Liver (tissue), 9 donors: ENCODE results near the gene SARDH. TPM values are rescaled to one million over a fixed set of nuclear protein-coding genes. Genes with fewer than 3 reads are reported as not detected.

Source experiments
- DNase-seq: peaks from one replicate; pipeline ENCODE4 v3.0.0-alpha.2; 2017; ENCODE audit warnings: low spot score
- H3K27ac ChIP-seq, 2 donors: one replicate each; pipeline ENCODE4 v1.7.0; 2013; ENCODE audit warnings: inconsistent platforms in 2 of 2, low read length in 2 of 2, control low read depth in 1 of 2, low read depth in 1 of 2, mild to moderate bottlenecking in 1 of 2
- H3K27me3 ChIP-seq, 4 donors: one replicate each; pipeline versions ENCODE4 v1.6.1 to v1.7.0; 2013; ENCODE audit warnings: low read length in 3 of 4, inconsistent platforms in 1 of 4, mild to moderate bottlenecking in 1 of 4, moderate library complexity in 1 of 4; ENCODE audit not compliant: control insufficient read depth in 4 of 4, insufficient read depth in 4 of 4
- H3K36me3 ChIP-seq, 4 donors: one replicate each; pipeline versions ENCODE4 v1.6.1 to v1.7.0; 2013; ENCODE audit warnings: low read length in 3 of 4, mild to moderate bottlenecking in 3 of 4, low read depth in 1 of 4, moderate library complexity in 1 of 4; ENCODE audit not compliant: control insufficient read depth in 4 of 4, insufficient read depth in 3 of 4
- H3K4me1 ChIP-seq, 4 donors: one replicate each; pipeline versions ENCODE4 v1.6.1 to v1.7.0; 2013; ENCODE audit warnings: low read length in 3 of 4, mild to moderate bottlenecking in 3 of 4, moderate library complexity in 1 of 4; ENCODE audit not compliant: control insufficient read depth in 4 of 4, insufficient read depth in 4 of 4
- H3K4me3 ChIP-seq, 3 donors: one replicate each; pipeline versions ENCODE4 v1.6.1 to v1.7.0; 2013; ENCODE audit warnings: low read length in 3 of 3, control low read depth in 1 of 3, low read depth in 1 of 3, mild to moderate bottlenecking in 1 of 3
- H3K9ac ChIP-seq, 2 donors: one replicate each; pipeline ENCODE4 v1.7.0; 2013; ENCODE audit warnings: low read length in 2 of 2, mild to moderate bottlenecking in 2 of 2, moderate library complexity in 2 of 2, control low read depth in 1 of 2, low read depth in 1 of 2
- H3K9me3 ChIP-seq, 4 donors: one replicate each; pipeline versions ENCODE4 v1.6.1 to v1.7.0; 2013; ENCODE audit warnings: low read length in 3 of 4; ENCODE audit not compliant: control insufficient read depth in 4 of 4
- CTCF ChIP-seq: fragments of 150-350 bp; IDR thresholded peaks from 2 replicates; pipeline ENCODE4 v1.5.1; 2017; ENCODE audit warnings: improper control_type of control experiment, low read depth, low read length; ENCODE audit not compliant: missing input control
- EGR1 ChIP-seq, 2 donors: IDR thresholded peaks; 2 replicates each; pipeline ENCODE4 v1.6.1; 2016 to 2018; ENCODE audit warnings: antibody characterized with exemption in 2 of 2, low read depth in 2 of 2
- FOXA1 ChIP-seq: IDR thresholded peaks from 2 replicates; pipeline ENCODE4 v1.6.1; 2016; ENCODE audit warnings: antibody characterized with exemption
- FOXA2 ChIP-seq: IDR thresholded peaks from 2 replicates; pipeline ENCODE4 v1.6.1; 2016; ENCODE audit warnings: antibody characterized with exemption
- GABPA ChIP-seq, 2 donors: IDR thresholded peaks in 1 of 2; conservative IDR thresholded peaks in 1 of 2; 2 replicates each; pipeline ENCODE4 v1.6.1; 2016; ENCODE audit warnings: antibody characterized with exemption in 2 of 2, mild to moderate bottlenecking in 1 of 2, moderate library complexity in 1 of 2
- HNF4G ChIP-seq: IDR thresholded peaks from 2 replicates; pipeline ENCODE4 v1.6.1; 2016; ENCODE audit warnings: antibody characterized with exemption
- JUND ChIP-seq, 2 donors: IDR thresholded peaks; 2 replicates each; pipeline ENCODE4 v1.6.1; 2016; ENCODE audit warnings: antibody characterized with exemption in 2 of 2
- MAX ChIP-seq: IDR thresholded peaks from 2 replicates; pipeline ENCODE4 v1.6.1; 2016; ENCODE audit warnings: antibody characterized with exemption
- NR2F2 ChIP-seq: IDR thresholded peaks from 2 replicates; pipeline ENCODE4 v1.6.1; 2016; ENCODE audit warnings: antibody characterized with exemption
- RAD21 ChIP-seq, 2 donors: IDR thresholded peaks; 2 replicates each; pipeline ENCODE4 v1.6.1; 2016; ENCODE audit warnings: antibody characterized with exemption in 2 of 2, mild to moderate bottlenecking in 2 of 2
- REST ChIP-seq: IDR thresholded peaks from 2 replicates; pipeline ENCODE4 v1.6.1; 2016; ENCODE audit warnings: antibody characterized with exemption, mild to moderate bottlenecking
- RXRA ChIP-seq, 2 donors: IDR thresholded peaks; 2 replicates each; pipeline ENCODE4 v1.6.1; 2017 to 2018; ENCODE audit warnings: antibody characterized with exemption in 2 of 2, mild to moderate bottlenecking in 1 of 2
- SP1 ChIP-seq: IDR thresholded peaks from 2 replicates; pipeline ENCODE4 v1.6.1; 2018; ENCODE audit warnings: antibody characterized with exemption, mild to moderate bottlenecking
- TAF1 ChIP-seq: conservative IDR thresholded peaks from 2 replicates; pipeline ENCODE4 v1.6.1; 2016; ENCODE audit warnings: antibody characterized with exemption, mild to moderate bottlenecking
- YY1 ChIP-seq: IDR thresholded peaks from 2 replicates; pipeline ENCODE4 v1.6.1; 2016; ENCODE audit warnings: antibody characterized with exemption, mild to moderate bottlenecking
- ZBTB33 ChIP-seq: IDR thresholded peaks from 2 replicates; pipeline ENCODE4 v1.6.1; 2016; ENCODE audit warnings: antibody characterized with exemption
- WGBS: extraction: QIAGEN DNeasy Blood & Tissue Kit; methylation state at CpG from one replicate; pipeline ENCODE4 v1.1.7; 2013; 5-methylcytosine and 5-hydroxymethylcytosine counted together
- polyA plus RNA-seq, 2 donors: library from polyadenylated mRNA; stranded (reverse) in 1 of 2; unstranded in 1 of 2; fragments of 200-250 nt in 1 of 2; fragments of >200 nt in 1 of 2; fragmentation: Nextera tagmentation in 1 of 2; extraction: Ambion mirVana in 1 of 2; gene quantifications; one replicate each; pipeline versions ENCODE4 v1.2.1 to v1.2.3, GENCODE V29; 2013 to 2015
- total RNA-seq, 2 donors: library from RNA; depleted of rRNA; stranded (reverse); fragments of >200 nt; gene quantifications; one replicate each; pipeline ENCODE4 v1.2.3, GENCODE V29; 2014
- donor health status: healthy.
- donor health status: healthy.
- donor health status: healthy.
- donor health status: healthy.
- donor health status: healthy.

The SARDH gene
- total and polyA plus RNA-seq, 4 donors: 53.7 to 291 (median 63.4) TPM

- peaks cover 19 to 70% (median 23%) of the 10 kb centered on the region in 4 donors for H3K36me3 ChIP-seq
- no peak overlapping the region for H3K9ac ChIP-seq
- 91% methylated on average over 8 of the region's 8 CpGs for WGBS
- TF ChIP-seq ZBTB33 (no peak), HNF4G (no peak), YY1 (no peak), FOXA1 (no peak), RAD21 (IDR thresholded peaks at IDR 0.05) (no peak), EGR1 (IDR thresholded peaks at IDR 0.05; ENCODE audit: low read depth in 2 of 2) (no peak), RXRA (IDR thresholded peaks at IDR 0.05) (no peak), NR2F2 (no peak), REST (no peak), JUND (IDR thresholded peaks at IDR 0.05) (no peak), FOXA2 (no peak), GABPA (IDR thresholded peaks at IDR 0.05 in 1 of 2, conservative IDR thresholded peaks at IDR 0.05 in 1 of 2) (no peak), MAX (no peak)
- H3K27me3 ChIP-seq: no peaks in the 10 kb centered on the region
- H3K27ac ChIP-seq: no peak overlapping the region
- H3K9me3 ChIP-seq: no peaks in the 10 kb centered on the region
- H3K4me3 ChIP-seq: no peak overlapping the region
- no peaks in the 10 kb centered on the region for H3K4me1 ChIP-seq
- DNase-seq: no peak
Observed at GRCh38 chr9:133779081-133779480, 40.9 kb upstream of the SARDH start.

- no peak overlapping the region for H3K27ac ChIP-seq
- no peaks in the 10 kb centered on the region for H3K9me3 ChIP-seq
- no peak for TF ChIP-seq RXRA (IDR thresholded peaks at IDR 0.05)
- TF ChIP-seq TAF1: no peak
- no peak for TF ChIP-seq JUND (IDR thresholded peaks at IDR 0.05)
- TF ChIP-seq SP1: no peak
- no peak for TF ChIP-seq RAD21 (IDR thresholded peaks at IDR 0.05)
- no peak for TF ChIP-seq CTCF
- TF ChIP-seq REST: no peak
- no peak for TF ChIP-seq FOXA2
- TF ChIP-seq MAX: no peak
- no peak for TF ChIP-seq EGR1 (IDR thresholded peaks at IDR 0.05; ENCODE audit: low read depth in 2 of 2)
- no peak for TF ChIP-seq FOXA1
- no peaks in the 10 kb centered on the region for H3K4me1 ChIP-seq
- 97% methylated on average over 20 of the region's 20 CpGs for WGBS
- DNase-seq: no peak
- H3K36me3 ChIP-seq: peaks cover 19 to 72% (median 28%) of the 10 kb centered on the region in 4 donors
- no peak overlapping the region for H3K4me3 ChIP-seq
- H3K27me3 ChIP-seq: no peaks in the 10 kb centered on the region
- H3K9ac ChIP-seq: no peak overlapping the region
Observed at GRCh38 chr9:133778336-133779013, 40.3 kb upstream of the SARDH start.
